ENCODE data around the gene COL15A1.

The COL15A1 gene

GRCh38 chr9:99062549-99062948, 118.8 kb downstream of the COL15A1 start:
- DNase-seq: no peak

- DNase-seq: no peak
Measured at GRCh38 chr9:99063522-99063921, 119.8 kb downstream of the COL15A1 start.

GRCh38 chr9:99066571-99066970, 122.9 kb downstream of the COL15A1 start:
- no peak for DNase-seq

- DNase-seq: no peak
Measured at GRCh38 chr9:99069075-99069474, 125.4 kb downstream of the COL15A1 start.

- DNase-seq: no peak
Measured at GRCh38 chr9:99069546-99069945, 125.8 kb downstream of the COL15A1 start.

GRCh38 chr9:99070681-99071080, 127.0 kb downstream of the COL15A1 start:
- DNase-seq: no peak

GRCh38 chr9:99071313-99072039, 127.8 kb downstream of the COL15A1 start:
- no peak for DNase-seq

GRCh38 chr9:99072040-99072394, 128.3 kb downstream of the COL15A1 start:
- DNase-seq: no peak

- no peak for DNase-seq
Measured at GRCh38 chr9:99073347-99073746, 129.6 kb downstream of the COL15A1 start.

- DNase-seq: no peak
Measured at GRCh38 chr9:99073985-99074901, 130.5 kb downstream of the COL15A1 start.

GRCh38 chr9:99074902-99075245, 131.2 kb downstream of the COL15A1 start:
- no peak for DNase-seq

GRCh38 chr9:99075246-99075912, 131.7 kb downstream of the COL15A1 start:
- no peak for DNase-seq

- DNase-seq: no peak
Measured at GRCh38 chr9:99076030-99076429, 132.3 kb downstream of the COL15A1 start.

- no peak for DNase-seq
Measured at GRCh38 chr9:99076483-99077171, 132.9 kb downstream of the COL15A1 start.

GRCh38 chr9:99078717-99079116, 135.0 kb downstream of the COL15A1 start:
- no peak for DNase-seq

GRCh38 chr9:99079542-99079941, 135.8 kb downstream of the COL15A1 start:
- no peak for DNase-seq

- no peak for DNase-seq
Measured at GRCh38 chr9:99083051-99083450, 139.3 kb downstream of the COL15A1 start.

- no peak for DNase-seq
Measured at GRCh38 chr9:99085949-99086948, 142.5 kb downstream of the COL15A1 start.

GRCh38 chr9:99087462-99087861, 143.8 kb downstream of the COL15A1 start:
- DNase-seq: no peak

- no peak for DNase-seq
Measured at GRCh38 chr9:99090336-99091130, 146.8 kb downstream of the COL15A1 start.

Data from NCI-H2107 (cell line).